Right renal pelvis (tissue), 4 donors: ENCODE data around the gene SPSB3. TPM values are rescaled to one million over a fixed set of nuclear protein-coding genes. Genes with fewer than 3 reads are reported as not detected.

Source experiments
- DNase-seq, 4 donors: peaks; one replicate each; pipeline ENCODE4 v3.0.0-alpha.2; 2013; ENCODE audit warnings: low read depth in 4 of 4, low spot score in 3 of 4, missing footprints in 1 of 4
- polyA plus RNA-seq, 4 donors: library from polyadenylated mRNA; unstranded; fragments of 120-200 nt; gene quantifications; one replicate each; pipeline ENCODE4 v1.2.1, GENCODE V29; 2013; ENCODE audit not compliant: insufficient read length in 4 of 4

Gene SPSB3
- 10 to 100 TPM; 34.9 to 58.0 (median 38.5) TPM for polyA plus RNA-seq

DNA sequence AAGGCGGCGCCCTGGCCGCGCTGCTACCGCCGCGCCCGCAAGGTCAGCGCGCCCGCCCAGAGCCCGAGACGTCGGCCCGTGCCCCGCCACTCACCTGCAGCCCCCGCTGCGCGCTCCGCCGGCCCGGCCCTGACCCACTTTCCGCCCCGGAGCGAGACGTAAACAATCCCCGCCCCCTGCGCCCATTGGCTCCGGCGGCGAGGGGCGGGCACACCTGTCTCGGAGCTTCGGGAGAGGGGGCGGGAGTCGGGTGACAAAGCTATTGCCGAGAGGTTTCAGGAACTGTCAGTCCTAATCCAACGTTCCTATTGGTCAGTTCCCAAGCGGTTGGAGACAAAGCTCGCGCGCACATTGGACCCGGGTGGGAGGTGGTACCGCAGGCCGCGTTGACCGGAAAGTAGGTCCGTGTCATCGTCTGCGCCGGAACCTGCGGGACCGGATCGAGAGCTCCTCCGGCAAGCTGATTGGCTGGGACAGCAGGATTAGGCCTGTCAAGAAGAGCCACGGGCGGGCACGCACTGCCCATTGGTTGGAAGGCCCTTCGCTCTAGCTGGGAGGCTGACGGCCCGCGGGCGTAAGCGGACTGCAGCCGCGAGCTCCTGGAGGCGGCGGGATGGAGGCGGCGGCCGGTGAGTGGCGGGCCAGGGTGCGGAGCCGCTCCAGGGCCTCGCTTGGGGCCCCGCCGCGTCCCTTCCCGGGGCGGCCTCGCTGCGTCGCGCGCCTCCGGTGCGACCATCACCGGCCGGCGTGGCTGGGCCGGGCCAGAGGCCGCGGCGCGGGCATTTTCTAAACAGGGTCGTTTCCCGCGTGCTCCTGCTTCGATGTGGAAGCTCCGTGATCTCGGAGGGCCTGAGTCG lies at the start of gene SPSB3, which contains the start of gene NUBP2:
Gene SPSB3, minus strand, starts transcription at position 164 of the 857 bp plus-strand sequence. CDS start 1,088 bp downstream, outside the sequence.
Gene NUBP2, plus strand, starts transcription at position 553 of the 857 bp plus-strand sequence. Its CDS starts 61 bp downstream, at position 614.
- peak; percentile 96 to 100 (median 100) for DNase-seq

DNA sequence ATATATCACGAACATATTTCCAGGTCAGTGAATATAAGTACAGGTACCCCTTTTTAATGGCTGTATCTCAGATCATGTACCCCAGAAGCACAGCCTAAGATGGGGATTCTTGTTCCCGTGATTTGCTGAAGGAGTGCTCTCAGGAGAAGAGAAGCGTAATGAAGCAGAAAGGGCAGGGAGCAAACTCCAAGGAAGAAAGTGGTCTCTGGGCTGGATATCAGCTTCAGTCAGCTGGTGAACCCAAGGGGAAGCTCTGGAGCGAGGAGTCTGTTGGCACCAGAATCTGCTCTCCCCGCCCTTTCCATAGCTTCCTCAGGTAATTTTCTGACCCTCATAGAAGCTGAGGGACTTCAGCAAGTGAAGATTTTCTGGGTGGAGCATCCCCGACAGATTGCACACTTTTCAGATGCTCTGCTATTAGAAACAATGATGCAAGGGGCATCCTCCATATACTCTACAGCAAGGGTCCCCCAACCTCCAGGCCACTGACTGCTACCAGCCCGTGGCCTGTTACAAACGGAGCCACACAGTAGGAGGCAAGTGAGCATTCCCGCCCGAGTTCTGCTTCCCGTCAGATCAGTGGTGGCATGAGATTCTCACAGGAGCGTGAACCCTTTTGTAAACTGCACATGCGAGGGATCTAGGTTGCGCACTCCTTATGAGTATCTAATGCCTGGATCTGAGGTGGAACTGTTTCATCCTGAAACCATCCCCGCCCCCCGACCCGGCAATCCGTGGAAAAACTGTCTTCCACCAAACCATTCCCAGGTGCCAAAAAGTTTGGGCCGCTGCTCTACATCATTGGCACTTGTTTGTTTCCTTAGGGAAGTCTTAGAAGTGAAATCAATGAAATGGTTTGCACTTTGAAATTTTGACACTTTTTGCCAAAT lies 49.1 kb upstream of the SPSB3 start:
- DNase-seq, result no peak

DNA sequence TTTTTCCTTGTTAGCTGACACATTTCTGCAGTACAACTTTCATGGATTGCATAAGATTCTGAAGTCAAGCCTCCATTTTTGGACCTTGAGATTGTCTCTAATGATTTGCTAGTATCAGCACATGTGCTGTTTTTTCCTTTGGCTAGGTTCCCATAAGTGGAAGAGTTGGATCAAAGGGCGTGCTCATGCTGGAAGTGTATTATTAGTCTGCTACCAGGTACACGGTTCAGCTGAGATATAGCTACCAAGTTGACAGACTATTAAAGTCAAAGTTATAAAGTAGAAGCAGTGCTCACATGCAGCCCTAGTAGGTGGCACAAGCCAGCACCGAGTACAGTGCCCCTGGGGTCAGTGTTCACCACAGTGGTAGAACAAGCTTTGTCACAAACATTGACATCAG lies 47.8 kb upstream of the SPSB3 start:
- DNase-seq, result no peak

DNA sequence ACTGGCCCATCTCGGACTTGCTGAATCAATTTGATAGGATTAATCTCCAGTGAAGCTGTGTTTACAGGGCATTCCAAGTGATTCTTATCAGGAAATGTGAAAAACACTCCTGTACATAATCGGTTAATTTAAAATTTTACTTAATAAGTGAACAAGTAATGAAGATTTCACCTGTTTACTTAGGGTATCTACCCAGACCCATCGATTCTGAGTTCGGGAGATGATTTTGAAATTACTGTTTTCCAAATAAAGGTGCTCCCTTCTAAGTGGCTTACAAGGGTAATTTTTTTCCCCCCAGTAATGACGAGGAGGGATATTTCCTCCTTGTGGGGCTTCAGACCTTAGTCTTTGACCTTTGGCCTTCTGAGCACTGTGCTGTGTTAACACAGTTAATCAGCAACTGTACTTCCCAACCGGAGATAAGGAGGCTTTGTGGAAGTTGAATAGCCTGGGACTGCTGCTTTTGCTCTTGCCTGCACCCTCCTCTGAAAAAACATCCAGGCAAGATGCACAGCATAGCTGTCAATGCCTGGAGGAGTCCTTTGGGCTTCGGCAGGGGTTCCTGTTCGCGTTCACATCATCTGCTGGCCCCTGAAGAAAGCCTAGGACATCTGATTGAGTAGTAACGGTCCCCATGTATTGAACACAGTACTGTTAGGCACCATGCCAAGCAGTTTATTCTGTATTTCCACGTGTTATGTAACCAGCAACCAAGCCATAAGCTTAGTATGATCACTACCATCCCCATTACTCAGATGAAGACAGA lies 46.5 kb upstream of the SPSB3 start:
- DNase-seq, result no peak

DNA sequence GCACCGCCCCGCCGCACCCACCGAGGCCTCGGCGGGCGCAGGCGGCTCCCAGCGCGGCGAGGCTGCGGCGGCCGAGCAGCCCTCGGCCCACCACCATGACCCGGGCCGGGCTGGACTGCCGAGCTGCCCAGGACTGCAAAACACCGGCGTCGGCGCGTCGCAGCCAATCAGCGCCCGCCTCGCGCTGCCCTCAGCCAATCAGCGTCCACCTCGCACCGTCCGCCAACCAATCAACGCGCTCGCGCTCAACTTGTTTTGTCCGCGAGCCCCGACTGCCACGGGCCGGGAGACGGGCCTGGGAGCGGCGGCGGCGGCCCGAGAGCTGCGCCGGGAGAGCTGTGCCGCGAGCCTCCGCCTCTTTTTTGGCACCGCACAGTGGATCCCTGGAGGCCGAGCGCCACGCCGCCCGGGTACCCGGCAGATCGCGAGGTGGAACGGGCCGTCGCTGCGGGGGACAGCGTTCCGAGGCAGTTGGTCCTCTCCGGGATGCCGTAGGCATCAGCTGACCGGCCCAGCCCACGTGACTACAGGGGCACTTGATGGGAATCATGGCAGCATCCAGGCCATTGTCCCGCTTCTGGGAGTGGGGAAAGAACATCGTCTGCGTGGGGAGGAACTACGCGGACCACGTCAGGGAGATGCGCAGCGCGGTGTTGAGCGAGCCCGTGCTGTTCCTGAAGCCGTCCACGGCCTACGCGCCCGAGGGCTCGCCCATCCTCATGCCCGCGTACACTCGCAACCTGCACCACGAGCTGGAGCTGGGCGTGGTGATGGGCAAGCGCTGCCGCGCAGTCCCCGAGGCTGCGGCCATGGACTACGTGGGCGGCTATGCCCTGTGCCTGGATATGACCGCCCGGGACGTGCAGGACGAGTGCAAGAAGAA lies 44.6 kb upstream of the SPSB3 start, which contains the start of the genes FAHD1 and HAGH:
Gene FAHD1, plus strand, starts transcription at position 516 of the 883 bp plus-strand sequence. Its CDS starts 33 bp downstream, at position 549.
Gene HAGH, minus strand, starts transcription at position 135 of the 883 bp plus-strand sequence. Its CDS starts 38 bp downstream, at position 97.
- DNase-seq, result peak; percentile 80 to 93 (median 88)

DNA sequence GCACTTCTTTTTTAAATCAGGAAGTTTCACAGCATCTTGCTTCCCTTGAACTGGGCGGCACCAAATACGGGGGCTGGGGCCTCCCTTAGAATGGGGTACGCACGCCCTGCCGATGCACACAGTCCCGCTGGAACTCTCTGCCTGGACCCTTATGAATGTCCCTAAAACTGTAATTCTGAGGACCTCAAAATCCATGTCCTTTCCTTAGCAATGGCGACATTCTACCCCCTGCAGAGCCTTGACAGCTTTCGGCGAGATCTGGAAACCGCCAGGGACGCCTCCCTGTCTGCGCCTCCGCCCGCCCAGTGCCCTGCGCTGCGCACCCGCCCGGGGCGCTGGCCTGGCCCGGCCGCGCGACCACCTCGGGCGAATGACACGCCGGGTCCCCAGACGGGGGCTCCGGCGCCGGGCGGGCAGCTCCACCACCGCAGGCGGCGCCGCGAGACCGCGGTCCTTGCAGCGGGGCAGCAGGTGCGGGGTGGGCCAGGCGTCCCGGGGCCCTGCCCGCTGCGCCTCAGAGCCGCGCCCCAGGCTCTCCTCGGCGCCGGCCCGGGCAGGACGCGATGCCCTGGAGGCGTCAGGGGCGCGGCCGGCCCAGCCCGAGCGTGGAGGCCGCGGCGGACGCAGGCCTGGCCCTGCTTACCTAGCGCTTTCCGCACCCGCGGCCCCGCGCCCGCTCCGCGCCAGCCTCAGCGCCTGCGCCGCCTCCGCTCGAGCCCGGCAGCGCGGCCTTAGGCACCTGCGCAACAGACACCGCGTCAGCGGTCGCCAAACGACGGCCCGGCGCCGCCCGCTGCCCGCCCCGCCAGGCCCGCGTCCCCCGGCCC lies 43.7 kb upstream of the SPSB3 start:
- DNase-seq, result no peak

DNA sequence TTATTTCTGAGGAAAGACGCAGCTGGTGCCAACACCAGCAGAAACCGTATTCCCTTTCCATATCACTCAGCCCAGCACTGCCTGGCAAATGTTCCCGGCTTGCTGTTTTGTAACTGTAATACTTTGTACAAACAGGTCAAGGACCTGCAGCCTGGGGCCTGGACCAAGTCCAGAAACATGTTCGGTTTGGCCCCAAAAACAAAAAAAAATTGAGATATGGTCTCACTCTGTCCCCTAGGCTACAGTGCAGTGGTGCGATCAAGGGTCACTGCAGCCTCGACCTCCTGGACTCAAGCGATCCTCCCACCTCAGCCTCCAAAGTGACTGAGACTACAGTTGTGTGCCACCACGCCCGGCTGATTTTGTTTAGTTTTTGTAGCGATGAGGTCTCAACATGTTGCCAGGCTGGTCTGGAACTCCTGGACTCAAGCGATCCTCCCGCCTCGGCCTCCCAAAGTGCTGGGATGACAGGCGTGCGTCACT lies 43.1 kb upstream of the SPSB3 start:
- DNase-seq, result no peak

DNA sequence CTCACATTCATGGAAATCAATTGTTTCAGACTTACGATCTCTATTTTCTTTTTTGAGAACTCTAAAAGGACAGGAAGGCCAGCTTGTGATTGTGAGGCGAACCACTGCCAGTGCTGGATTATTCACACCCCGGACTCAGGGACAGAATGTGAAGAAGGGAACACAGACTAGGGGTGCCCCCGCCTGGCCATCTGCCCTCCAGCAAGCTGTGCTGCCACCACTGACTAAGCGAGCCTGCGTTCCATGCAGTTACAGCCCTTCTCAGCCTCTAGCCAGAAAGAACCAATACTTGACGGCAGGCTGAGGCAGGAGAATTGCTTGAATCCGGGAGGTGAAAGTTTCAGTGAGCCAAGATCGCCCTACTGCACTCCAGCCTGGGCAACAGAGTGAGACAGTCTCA lies 41.5 kb upstream of the SPSB3 start:
- DNase-seq, result no peak

DNA sequence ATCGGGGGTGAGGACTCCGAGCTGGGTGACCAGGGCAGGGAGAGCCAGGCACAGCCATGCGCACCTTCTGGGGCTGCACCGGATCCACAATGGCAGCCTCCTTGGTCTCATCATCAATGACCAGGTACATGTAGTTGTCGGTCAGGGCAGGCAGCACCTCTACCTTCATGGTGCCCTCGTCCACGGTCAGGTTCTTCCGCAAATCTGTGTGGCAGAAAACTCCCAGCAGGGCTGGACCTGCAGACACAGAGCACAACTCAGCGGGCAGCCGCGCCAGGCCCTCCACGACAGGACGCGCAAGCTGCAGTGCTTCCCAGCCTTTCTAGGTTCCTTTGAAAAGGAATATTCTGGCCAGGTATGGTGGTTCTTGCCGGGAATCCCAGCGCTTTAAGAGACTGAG lies 40.4 kb upstream of the SPSB3 start:
- no peak for DNase-seq

DNA sequence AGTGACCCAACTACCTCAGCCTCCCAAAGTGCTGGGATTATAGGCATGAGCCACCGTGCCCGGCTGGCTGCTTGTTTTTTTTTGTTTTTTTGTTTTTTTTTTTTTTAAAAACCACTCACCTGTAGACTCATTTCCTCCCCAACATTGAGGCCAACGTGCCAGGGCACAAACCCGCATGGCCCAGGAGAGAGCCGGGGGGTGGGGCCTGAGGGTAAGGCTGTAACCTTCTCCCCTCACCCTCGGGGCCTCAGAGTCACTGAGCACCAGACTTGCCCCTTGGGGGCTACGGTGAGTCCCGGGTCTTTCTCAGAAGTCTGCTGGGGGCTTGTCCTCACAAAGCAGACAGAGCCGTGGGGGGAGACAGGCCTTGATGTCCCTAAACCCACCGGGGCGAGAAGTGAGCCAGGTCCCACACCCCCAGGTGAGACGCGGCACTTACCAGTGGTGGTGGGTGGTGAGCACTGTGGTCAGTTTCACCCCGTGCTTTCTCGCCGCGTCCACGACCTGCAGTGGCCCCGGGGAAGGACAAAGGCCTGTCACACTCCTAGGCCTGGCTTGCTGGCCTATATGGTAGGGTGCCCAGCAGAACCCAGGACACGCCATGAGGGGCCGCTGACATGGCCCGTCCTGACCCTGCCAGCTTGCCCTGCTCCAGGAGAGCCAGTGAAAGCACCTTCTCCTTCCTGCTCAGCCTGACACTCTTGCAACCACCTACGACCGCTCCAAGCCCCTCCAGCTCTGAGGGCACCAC lies 39.7 kb upstream of the SPSB3 start:
- no peak for DNase-seq

DNA sequence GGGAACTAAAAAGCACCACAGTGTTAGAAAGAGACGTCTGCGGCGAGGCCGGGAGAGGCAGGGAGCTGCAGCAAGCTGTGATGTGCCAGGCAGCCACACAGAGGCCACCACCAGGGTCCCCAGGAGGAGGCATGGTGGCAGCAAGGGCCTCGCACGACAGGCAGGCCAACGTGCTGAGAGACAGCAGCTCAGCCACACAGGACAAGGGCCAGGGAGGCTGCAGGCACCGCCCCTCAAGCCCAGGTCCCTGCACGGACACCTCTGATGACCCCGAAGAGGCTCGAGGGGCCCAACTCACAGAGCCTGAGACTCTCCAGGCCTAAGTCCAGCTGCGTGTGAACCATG lies 38.5 kb upstream of the SPSB3 start:
- no peak for DNase-seq

DNA sequence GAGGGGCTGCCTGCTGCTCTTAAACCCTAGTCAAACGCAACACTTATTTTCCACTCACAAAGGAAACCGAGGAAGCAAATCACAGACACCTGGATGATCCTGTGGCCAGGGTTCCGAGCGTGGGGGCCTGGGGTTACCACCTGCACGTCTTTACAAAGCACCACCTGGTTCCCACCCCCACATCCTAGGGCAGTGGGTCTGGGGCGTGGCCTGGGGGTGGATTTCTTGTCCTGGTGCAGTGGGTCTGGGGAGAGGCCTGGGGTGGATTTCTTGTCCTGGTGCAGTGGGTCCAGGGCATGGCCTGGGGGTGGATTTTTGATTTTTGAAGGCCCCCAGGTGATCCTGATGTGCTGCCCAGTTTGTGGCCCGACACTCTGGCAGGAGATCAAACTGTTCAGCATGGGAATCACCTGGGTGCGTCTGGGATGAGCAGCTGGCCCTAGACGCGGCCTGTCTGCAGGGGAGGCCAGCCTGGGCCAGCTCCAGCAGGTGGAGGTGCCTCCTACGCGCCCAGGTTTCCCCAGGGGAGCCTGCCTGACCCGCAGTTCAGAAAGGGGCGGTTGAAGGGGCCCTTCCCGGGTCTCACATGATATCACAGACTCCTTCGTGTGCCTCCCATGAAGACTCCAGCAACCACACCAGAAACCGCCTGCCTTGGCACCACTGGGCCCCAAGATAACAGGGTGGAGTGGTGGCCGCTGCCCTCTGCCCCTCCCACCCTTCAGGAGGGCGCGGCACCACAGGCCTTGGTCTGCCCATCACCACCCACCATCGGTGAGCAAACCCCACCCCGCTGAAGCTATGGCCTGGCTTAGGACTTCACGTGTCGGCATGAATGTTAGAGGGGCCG lies 38.0 kb upstream of the SPSB3 start:
- no peak for DNase-seq

DNA sequence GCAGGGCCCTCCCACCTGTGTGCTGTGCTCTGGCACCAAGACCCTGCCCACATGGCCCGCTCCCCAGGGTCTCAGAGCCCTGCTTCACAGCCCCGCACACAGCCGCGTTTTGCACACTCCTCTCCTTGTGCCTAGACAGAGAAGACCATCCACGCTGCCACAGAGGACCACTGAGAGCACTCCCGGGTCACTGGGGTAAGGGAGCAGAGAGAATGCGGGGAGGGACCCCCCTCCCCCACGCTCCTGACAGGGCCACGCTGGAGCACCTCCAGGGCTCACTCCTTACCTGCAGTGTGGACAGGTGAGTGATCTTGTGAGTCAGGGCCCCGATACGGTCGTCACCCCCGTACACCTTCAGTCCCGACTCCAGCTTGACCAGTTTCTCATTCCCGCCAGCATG lies 37.2 kb upstream of the SPSB3 start:
- no peak for DNase-seq

DNA sequence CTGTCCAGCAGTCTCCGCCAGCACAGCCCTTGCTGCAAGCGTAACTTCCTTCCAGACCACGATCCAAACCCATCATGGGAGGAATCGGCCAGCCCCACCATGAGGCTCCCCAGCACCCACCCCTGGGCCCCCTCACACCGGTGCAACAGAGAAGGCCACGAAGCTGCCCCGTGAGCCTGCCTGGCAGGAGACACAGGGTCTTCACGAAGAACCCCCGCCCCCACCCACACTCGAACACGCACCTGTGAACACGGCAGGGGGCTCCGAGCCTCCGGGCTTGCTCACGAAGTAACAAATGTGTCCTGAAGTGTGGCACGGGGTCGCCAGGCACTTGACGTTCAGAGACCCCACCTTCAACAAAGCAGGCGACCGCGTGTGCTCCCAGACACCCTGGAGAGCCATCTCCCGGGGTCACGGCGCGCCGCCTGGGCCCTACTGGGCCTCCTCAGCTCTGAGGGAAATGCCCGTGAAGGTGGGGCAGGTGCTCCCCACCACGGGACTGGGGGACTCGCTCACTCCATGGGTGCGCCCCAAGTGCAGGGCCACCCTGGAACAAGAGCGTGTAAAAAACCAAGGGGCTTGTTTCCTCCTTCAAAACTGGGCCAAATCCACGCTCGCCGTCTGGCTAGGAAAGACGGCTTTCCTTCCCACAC lies 36.6 kb upstream of the SPSB3 start:
- DNase-seq, result no peak

DNA sequence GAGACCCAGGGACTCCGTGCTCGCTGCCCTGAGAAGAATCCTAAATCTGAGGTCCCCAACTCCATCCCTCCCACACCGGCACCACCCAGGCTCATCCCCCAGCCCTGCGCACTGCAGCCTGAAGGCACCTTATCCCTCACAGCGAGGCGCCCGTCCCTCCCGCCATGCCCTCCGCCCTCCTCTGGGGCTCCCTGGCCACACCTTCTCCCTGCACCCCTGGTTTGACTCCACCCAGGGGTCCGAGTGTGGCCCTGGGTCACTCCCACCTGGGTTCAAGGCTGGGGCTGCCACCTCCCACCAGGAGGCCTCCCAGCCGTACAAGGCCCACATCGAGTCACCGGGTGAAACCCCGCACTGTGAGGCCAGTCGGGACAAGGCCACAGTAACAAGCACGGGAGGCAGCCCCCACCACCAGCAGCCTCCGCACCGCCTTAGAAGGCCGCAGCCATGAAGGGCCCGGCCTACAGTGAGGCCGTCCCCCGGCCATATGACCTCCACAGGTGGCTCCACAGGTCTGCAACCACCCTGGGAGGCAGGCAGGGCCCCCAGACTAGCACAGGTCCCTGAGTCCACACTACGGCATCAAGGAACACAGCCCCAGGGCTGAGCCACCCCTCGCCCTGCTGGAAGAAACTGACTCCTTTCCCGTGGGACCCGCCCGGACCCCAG lies 36.0 kb upstream of the SPSB3 start:
- no peak for DNase-seq

DNA sequence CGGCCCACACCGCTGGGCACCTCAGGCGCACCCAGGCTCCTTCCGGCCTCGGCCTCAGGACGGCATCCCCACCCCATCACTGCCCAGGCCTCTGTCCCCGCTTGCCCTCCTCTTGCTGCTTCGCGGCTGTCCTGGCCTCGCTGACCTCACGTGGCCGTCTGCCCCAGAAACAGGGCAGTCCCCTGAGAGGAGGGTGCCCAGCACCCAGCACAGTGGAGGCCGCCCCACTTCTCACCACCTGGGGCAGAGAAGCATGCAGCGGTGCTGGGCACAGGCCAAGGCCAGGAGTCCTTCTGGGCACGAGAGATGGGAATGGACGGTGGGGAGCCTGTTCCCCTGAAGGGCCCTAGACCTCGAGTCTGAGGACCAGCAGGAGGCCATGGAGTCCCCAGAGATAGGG lies 35.3 kb upstream of the SPSB3 start:
- DNase-seq, result no peak
